HUDEP-2 (cell line): ENCODE data around the gene ZNF783.
"Not testable (repeated sequence)": the region's sequence is repeated elsewhere in the genome, so short reads cannot be mapped to it uniquely, and the experiment has no call there.

Source experiments
- DNase-seq, 76 experiments: peaks; one replicate each; lab custom pipeline; 2025; ENCODE audit not compliant: unreplicated experiment in 76 of 76; lab: John Stamatoyannopoulos, UW

Gene ZNF783

GRCh38 chr7:149239345-149240143, 22.5 kb upstream of the ZNF783 start, which contains the start of gene ZNF212:
Gene ZNF212 (plus strand): TSS chr7:149239651. CDS start chr7:149239779, 128 bp downstream.
- peak in 75 of 76 experiments; percentile 19 to 92 (median 81) for DNase-seq

GRCh38 chr7:149240637-149241036, 21.4 kb upstream of the ZNF783 start:
- no peak for DNase-seq

DNA sequence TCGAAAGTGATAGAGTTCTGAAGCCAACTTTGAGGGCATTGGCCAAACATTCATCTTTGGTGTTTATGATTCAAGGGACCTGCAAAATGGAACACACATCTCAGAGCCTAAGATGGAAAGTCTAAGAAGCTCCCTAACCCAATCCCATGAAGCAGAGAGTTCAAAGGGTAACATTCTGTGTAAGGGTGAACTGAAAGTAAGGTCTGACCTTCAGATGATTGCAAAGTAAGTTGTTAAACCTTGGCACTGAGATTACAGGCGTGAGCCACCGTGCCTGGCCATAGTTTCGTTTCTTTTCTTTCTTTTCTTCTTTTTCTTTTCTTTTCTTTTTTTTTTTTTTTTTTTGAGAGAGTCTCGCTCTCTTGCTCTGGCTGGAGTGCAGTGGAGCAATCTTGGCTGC, 20.3 kb upstream of the ZNF783 start:
- no peak for DNase-seq

DNA sequence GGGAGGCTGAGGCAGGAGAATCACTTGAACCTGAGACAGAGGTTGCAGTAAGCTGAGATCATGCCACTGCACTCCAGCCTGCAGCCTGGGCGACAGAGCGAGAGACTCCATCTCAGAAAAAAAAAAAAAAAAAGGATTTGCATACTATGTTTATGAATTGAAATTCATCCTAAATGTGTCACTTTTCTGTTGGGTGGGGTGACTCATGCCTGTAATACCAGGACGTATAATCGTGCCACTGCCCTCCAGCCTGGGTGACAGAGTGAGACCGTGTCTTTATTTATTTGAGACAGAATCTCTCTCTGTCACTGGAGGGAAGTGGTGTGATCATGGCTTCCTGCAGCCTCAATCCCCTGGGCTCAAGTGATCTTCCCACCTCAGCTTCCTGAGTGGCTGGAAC, 16.8 kb upstream of the ZNF783 start:
- no peak for DNase-seq

GRCh38 chr7:149245744-149246143, 16.3 kb upstream of the ZNF783 start:
- no peak for DNase-seq

DNA sequence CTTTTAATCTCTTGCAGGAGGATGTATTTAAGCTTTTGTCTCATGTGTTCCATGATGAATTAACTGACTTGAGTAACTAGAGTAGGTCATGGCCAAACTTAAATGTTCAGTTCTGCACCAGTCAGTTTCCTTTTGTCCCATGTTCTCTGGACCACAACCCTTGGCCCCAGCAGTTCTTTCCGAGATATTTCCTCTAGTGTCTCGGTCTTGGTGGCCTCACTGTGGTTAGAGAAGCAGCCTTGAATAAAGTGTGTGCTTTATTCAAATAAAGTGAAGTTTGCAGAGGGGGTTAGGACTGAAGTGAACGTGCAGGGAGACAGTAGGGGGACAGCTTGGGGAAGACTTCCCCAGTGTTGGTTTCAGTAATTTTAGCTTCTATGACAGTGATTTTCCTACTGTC, 13.2 kb upstream of the ZNF783 start:
- no peak for DNase-seq

GRCh38 chr7:149250151-149250550, 11.8 kb upstream of the ZNF783 start:
- not testable (repeated sequence) for DNase-seq

DNA sequence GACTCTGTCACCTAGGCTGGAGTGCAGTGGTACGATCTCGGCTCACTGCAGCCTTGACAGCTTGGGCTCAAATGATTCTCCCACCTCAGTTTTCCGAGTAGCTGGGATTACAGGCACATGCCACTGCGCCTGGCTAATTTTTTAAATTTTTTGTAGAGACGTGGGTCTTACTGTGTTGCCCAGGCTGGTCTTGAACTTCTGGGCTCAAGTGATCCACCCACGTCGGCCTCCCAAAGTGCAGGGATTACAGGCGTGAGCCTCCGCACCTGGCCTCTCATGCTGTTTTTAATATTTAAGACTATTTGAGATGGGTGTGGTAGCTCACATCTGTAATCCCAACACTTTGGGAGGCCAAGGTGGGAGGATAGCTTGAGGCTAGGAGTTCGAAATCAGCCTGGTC, 10.5 kb upstream of the ZNF783 start:
- not testable (repeated sequence) for DNase-seq

DNA sequence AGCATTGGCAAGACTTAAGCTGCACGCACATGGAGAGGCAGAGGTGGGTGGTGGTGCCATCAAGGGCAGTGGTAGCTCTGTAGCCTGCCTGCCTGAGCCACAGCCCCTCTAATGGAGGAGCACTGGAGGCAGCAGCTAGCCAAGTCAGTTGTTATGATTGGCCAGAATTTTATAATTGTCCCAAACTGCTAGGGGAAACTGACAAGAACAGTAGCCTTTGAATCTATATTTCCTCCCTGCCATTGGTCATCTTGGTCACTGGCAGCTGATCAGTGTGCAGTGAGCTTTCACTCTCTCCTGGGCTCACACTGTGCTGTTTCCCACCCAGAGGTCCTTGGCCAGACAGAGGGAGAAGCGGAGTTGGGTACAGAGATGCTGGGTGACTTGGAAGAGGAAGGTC, 9.6 kb upstream of the ZNF783 start:
- no peak for DNase-seq

GRCh38 chr7:149253665-149254064, 8.3 kb upstream of the ZNF783 start:
- DNase-seq = no peak

GRCh38 chr7:149254181-149254858, 7.7 kb upstream of the ZNF783 start:
- no peak for DNase-seq

- DNase-seq = no peak
Measured at GRCh38 chr7:149255174-149255573, 6.8 kb upstream of the ZNF783 start.

- no peak for DNase-seq
Measured at GRCh38 chr7:149256568-149256967, 5.4 kb upstream of the ZNF783 start.

DNA sequence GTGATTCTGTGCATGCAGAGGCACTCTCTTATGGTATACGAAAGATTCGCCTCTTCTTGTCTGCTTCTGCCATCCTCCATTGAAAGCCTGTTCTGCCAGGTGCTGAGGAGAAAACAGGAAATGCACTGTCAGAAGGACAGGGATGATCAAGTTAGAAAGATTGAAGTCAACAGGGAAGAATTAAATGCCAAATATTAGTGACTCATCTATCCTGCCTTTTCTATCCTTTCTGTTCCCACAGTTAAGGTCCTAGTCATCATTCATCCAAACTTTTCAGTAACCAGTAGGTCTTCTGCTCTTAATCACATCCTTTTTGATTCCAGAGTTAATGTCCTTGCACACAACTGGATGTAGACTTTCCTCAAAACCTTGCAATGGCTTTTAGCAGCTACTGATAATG, 4.8 kb upstream of the ZNF783 start:
- DNase-seq = no peak

- DNase-seq = peak in 1 of 76 experiments; percentile 32
Measured at GRCh38 chr7:149261316-149261828, 624 bp upstream of the ZNF783 start.

DNA sequence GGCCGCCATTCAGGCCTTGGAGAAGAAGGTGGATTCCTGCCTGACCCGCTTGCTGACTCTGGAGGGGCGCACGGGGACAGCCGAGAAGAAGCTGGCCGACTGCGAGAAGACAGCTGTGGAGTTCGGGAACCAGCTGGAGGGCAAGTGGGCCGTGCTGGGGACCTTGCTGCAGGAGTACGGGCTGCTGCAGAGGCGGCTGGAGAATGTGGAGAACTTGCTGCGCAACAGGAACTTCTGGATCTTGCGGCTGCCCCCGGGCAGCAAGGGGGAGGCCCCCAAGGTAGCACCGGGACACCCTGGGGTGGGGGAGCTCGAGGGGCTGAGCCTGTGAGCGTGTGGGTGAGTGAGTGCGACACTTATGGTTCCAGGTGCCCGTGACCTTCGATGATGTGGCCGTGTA, 4.5 kb downstream of the ZNF783 start:
- DNase-seq = no peak

DNA sequence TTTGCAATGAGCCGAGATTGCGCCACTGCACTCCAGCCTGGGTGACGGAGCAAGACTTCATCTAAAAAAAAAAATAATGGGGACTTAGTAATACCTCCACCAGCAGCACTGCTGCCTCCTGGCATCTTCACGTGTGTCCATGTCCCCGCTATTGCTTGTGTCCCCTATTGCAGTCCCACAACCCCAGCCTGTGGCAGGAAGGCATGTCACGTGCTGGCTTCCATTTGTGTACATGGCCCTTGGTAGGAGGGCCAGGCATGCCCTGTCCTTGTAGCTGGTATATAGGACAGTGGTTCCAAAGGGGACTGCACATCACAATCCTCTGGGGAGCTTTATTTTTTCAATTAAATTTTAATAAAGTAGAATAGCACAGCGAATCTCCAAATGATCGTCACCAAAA, 5.7 kb downstream of the ZNF783 start:
- DNase-seq = no peak

DNA sequence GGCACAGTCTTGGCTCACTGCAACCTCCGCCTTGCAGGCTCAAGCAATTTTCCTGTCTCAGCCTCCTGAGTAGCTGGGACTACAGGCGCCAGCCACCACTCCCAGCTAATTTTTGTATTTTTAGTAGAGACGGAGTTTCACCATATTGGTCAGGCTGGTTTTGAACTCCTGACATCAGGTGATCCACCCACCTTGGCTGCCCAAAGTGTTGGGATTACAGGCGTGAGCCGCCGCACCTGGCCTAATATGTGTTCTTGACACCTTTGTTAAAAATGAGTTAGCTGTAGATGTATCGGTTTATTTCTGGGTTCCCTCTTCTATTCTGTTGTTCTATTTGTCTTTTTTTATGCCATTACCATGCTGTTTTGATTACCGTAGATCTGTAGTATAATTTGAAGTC, 12.4 kb downstream of the ZNF783 start:
- not testable (repeated sequence) for DNase-seq

DNA sequence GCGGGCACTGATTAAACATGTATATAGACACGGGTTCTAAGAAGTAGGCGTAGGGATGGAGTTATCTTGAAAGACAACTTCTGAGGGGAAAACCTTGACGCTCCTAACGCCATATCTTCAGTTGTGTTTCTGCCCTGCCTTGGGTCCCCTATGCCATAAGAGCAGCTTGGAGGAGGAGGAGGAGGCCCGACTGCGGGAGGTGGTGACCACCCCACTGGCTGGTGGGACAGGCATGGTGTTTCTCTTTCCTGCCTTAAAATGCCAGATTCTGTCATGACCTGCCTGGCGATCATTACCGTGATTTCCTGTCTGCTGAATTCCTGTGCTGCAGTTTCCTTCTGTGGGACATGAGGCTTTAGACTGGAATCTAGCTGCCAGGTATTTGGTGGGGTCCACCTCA, 15.9 kb downstream of the ZNF783 start:
- DNase-seq = no peak

- DNase-seq = no peak
Measured at GRCh38 chr7:149278396-149278795, 16.4 kb downstream of the ZNF783 start.

- DNase-seq = no peak
Measured at GRCh38 chr7:149279111-149279743, 17.2 kb downstream of the ZNF783 start.
